HepG2 (cell line): ENCODE data around the gene INPP5E. TPM values are rescaled to one million over a fixed set of nuclear protein-coding genes. Genes with fewer than 3 reads are reported as not detected.
A peak's percentile ranks its signal among the peaks of the same experiment; 100 is the strongest.

Experiments used
- AGO1 ChIP-seq: fragments of 200-400 bp; formaldehyde crosslinking; IDR thresholded peaks from 2 replicates; pipeline ENCODE4 v1.6.1; 2017; ENCODE audit warnings: mild to moderate bottlenecking, low read depth, low read length, moderate library complexity; ENCODE audit not compliant: poor library complexity, severe bottlenecking
- EHMT2 ChIP-seq: fragments of 200-600 bp; sonication (generic); IDR thresholded peaks from 2 replicates; pipeline ENCODE4 v1.7.0; 2017; ENCODE audit warnings: antibody characterized with exemption, low read depth, low read length, borderline replicate concordance
- FOXA3 ChIP-seq: IDR thresholded peaks from 2 replicates; pipeline ENCODE4 v1.6.1; 2016; ENCODE audit warnings: missing genetic modification reagents, missing compliant biosample characterization
- MXI1 ChIP-seq: IDR thresholded peaks from 3 replicates; pipeline ENCODE4 v1.6.1; 2012; ENCODE audit warnings: low read depth, low read length, inconsistent platforms, borderline replicate concordance
- PHF21A ChIP-seq: sonication (generic); formaldehyde crosslinking; IDR thresholded peaks from 2 replicates; pipeline ENCODE4 v1.5.0; 2020; ENCODE audit warnings: mild to moderate bottlenecking, missing genetic modification reagents
- POLR2A ChIP-seq, 2 experiments: IDR thresholded peaks; 2 replicates each; pipeline ENCODE4 v1.6.1; 2011; ENCODE audit warnings: low read depth in 2 of 2, low read length in 2 of 2, mild to moderate bottlenecking in 1 of 2, moderate library complexity in 1 of 2; ENCODE audit not compliant: insufficient read depth in 1 of 2
- RNF2 ChIP-seq: fragments of 450-650 bp; conservative IDR thresholded peaks from 2 replicates; pipeline ENCODE4 v1.6.1; 2016; ENCODE audit warnings: low read depth
- XBP1 ChIP-seq: sonication (generic); formaldehyde crosslinking; IDR thresholded peaks from 2 replicates; pipeline ENCODE4 v1.5.0; 2020; ENCODE audit warnings: missing genetic modification reagents
- YEATS4 ChIP-seq: sonication (generic); formaldehyde crosslinking; IDR thresholded peaks from 2 replicates; pipeline ENCODE4 v1.4.0; 2020; ENCODE audit warnings: missing genetic modification reagents, borderline replicate concordance
- ZBTB7B ChIP-seq: sonication (generic); formaldehyde crosslinking; IDR thresholded peaks from 2 replicates; pipeline ENCODE4 v1.4.0; 2020; ENCODE audit warnings: missing genetic modification reagents
- ZFP37 ChIP-seq: sonication (generic); formaldehyde crosslinking; IDR thresholded peaks from 2 replicates; pipeline ENCODE4 v1.4.0; 2020; ENCODE audit warnings: missing genetic modification reagents, borderline replicate concordance
- ZNF205 ChIP-seq: IDR thresholded peaks from 2 replicates; pipeline ENCODE4 v1.6.1; 2018; ENCODE audit warnings: missing biosample characterization, missing genetic modification reagents
- ZNF3 ChIP-seq: IDR thresholded peaks from 2 replicates; pipeline ENCODE4 v1.7.0; 2017; ENCODE audit warnings: inconsistent platforms
- ZNF589 ChIP-seq: sonication (generic); formaldehyde crosslinking; conservative IDR thresholded peaks from 2 replicates; pipeline ENCODE4 v1.8.0; 2022; ENCODE audit warnings: mild to moderate bottlenecking, moderate library complexity, missing genetic modification reagents
- ZNF83 ChIP-seq: sonication (generic); formaldehyde crosslinking; IDR thresholded peaks from 2 replicates; pipeline ENCODE4 v1.4.0; 2020; ENCODE audit warnings: missing genetic modification reagents, mild to moderate bottlenecking, borderline replicate concordance
- ZSCAN21 ChIP-seq: sonication (generic); formaldehyde crosslinking; IDR thresholded peaks from 2 replicates; pipeline ENCODE4 v1.8.0; 2022; ENCODE audit warnings: mild to moderate bottlenecking, missing genetic modification reagents, moderate library complexity, borderline replicate concordance
- polyA plus RNA-seq, 8 experiments: library from polyadenylated mRNA; depleted of rRNA in 3 of 8; stranded (reverse) in 7 of 8; unstranded in 1 of 8; fragments of >200 nt; fragmentation: Illumina TruSeq in 4 of 8; extraction: Trizol in 4 of 8; gene quantifications; 2 replicates each; pipeline versions ENCODE4 v1.2.1 to v1.2.3, GENCODE V29; 2011 to 2016; ENCODE audit warnings: low read depth in 4 of 8, missing spikeins in 1 of 8, mixed read lengths in 1 of 8; ENCODE audit not compliant: insufficient read depth in 1 of 8
- total RNA-seq, 5 experiments: library from RNA; depleted of rRNA; stranded (reverse); fragments of >200 nt; fragmentation: Illumina TruSeq; extraction: Trizol; gene quantifications; 2 replicates each; pipeline ENCODE4 v1.2.3, GENCODE V29; 2016; ENCODE audit warnings: low read depth in 1 of 5
- TF ChIP-seq, protein P1 (sequence below): sonication (generic); formaldehyde crosslinking; IDR thresholded peaks from 2 replicates; pipeline ENCODE4 v1.4.0; 2020; ENCODE audit warnings: low read depth, missing genetic modification reagents
- TF ChIP-seq, protein P2 (sequence below): sonication (generic); formaldehyde crosslinking; IDR thresholded peaks from 2 replicates; pipeline ENCODE4 v1.4.0; 2020; ENCODE audit warnings: missing genetic modification reagents
- TF ChIP-seq, protein P3 (sequence below): fragments of 450-650 bp; IDR thresholded peaks from 2 replicates; pipeline ENCODE4 v1.6.1; 2017
- TF ChIP-seq, protein P4 (sequence below): sonication (generic); formaldehyde crosslinking; IDR thresholded peaks from 2 replicates; pipeline ENCODE4 v1.4.0; 2020; ENCODE audit warnings: missing genetic modification reagents
- TF ChIP-seq, protein P5 (sequence below): sonication (generic); formaldehyde crosslinking; IDR thresholded peaks from 2 replicates; pipeline ENCODE4 v1.4.0; 2020; ENCODE audit warnings: missing genetic modification reagents

Gene INPP5E
- total and polyA plus RNA-seq, 2 of the 13 experiments (the other 11 are each of a cell fraction or from before 2014, with no cell fraction given): 5.5 TPM

DNA sequence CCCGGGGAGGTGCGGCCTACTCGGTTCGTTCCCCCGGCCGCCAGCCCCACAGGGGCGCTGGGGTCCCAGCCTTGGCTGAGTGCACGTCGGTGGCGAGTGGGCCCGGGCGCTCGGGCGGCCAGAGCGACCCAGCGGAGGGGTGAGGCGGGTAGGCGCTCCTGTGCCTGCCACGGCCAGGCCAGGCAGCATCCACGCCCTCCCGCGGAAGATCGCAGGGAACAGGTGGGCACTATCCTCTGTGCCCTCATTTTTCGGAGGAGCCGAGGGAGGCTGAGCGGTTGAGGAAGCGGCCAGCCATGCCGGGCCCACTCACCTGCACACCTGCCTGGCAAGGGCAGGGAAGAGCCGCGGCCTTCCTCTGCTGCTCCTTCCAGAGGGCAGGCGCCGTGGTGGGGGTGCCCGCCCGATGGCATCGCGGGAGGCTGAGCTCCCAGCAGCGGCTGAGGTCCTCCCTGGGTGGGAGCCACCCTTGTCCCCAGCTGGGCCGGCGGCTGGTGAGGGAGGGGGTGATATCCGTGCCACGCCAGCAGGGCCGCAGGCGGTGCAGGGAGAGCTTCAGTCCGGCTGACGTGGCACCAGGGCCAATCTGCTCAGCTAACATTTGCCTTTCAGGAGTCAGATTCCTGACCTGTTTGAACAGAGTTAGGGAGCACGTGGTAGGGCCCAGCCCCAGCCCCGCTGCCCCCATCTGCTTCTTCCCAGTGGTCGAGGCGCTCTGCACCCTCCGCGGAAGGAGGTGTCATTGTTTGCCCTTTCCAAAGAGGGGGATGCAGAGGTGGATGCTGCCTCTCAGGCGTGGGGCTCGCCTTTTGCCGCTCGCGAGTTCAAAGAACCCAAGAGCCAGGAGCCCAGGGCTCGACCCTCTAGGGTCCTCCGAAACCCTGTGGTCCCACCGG lies 44.8 kb upstream of the INPP5E start (continued):
- TF ChIP-seq, protein P1, sequence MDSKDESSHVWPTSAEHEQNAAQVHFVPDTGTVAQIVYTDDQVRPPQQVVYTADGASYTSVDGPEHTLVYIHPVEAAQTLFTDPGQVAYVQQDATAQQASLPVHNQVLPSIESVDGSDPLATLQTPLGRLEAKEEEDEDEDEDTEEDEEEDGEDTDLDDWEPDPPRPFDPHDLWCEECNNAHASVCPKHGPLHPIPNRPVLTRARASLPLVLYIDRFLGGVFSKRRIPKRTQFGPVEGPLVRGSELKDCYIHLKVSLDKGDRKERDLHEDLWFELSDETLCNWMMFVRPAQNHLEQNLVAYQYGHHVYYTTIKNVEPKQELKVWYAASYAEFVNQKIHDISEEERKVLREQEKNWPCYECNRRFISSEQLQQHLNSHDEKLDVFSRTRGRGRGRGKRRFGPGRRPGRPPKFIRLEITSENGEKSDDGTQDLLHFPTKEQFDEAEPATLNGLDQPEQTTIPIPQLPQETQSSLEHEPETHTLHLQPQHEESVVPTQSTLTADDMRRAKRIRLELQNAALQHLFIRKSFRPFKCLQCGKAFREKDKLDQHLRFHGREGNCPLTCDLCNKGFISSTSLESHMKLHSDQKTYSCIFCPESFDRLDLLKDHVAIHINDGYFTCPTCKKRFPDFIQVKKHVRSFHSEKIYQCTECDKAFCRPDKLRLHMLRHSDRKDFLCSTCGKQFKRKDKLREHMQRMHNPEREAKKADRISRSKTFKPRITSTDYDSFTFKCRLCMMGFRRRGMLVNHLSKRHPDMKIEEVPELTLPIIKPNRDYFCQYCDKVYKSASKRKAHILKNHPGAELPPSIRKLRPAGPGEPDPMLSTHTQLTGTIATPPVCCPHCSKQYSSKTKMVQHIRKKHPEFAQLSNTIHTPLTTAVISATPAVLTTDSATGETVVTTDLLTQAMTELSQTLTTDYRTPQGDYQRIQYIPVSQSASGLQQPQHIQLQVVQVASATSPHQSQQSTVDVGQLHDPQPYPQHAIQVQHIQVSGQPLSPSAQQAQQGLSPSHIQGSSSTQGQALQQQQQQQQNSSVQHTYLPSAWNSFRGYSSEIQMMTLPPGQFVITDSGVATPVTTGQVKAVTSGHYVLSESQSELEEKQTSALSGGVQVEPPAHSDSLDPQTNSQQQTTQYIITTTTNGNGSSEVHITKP (CRISPR knock-in tag): peak; percentile 59; the same call in 1 of the 2 replicates
- TF ChIP-seq FOXA3 (CRISPR knock-in tag) (no peak), EHMT2 (no peak), POLR2A (IDR thresholded peaks at IDR 0.05; ENCODE audit: insufficient read depth in 1 of 2, low read depth in 2 of 2, low read length in 2 of 2) (peak in 1 of 2 experiments; percentile 76; a peak in 2 of 4 replicates), ZNF589 (CRISPR knock-in tag) (peak; percentile 50; the same call in 1 of the 2 replicates), MXI1 (peak; percentile 44; the same call in 1 of the 3 replicates), PHF21A (CRISPR knock-in tag) (no peak), ZNF205 (CRISPR knock-in tag) (no peak), AGO1 (peak; percentile 40), ZFP37 (CRISPR knock-in tag) (no peak), ZBTB7B (peak; percentile 61; the same call in 1 of the 2 replicates), ZSCAN21 (CRISPR knock-in tag) (peak; percentile 29; the same call in 1 of the 2 replicates), ZNF3 (CRISPR knock-in tag) (no peak), ZNF83 (CRISPR knock-in tag) (no peak), YEATS4 (CRISPR knock-in tag) (peak; percentile 59; the same call in 1 of the 2 replicates), RNF2 (0 out of 2 replicates have a peak, but pooled peaks have one; percentile 45), XBP1 (CRISPR knock-in tag) (peak; percentile 92)
- TF ChIP-seq, protein P2, sequence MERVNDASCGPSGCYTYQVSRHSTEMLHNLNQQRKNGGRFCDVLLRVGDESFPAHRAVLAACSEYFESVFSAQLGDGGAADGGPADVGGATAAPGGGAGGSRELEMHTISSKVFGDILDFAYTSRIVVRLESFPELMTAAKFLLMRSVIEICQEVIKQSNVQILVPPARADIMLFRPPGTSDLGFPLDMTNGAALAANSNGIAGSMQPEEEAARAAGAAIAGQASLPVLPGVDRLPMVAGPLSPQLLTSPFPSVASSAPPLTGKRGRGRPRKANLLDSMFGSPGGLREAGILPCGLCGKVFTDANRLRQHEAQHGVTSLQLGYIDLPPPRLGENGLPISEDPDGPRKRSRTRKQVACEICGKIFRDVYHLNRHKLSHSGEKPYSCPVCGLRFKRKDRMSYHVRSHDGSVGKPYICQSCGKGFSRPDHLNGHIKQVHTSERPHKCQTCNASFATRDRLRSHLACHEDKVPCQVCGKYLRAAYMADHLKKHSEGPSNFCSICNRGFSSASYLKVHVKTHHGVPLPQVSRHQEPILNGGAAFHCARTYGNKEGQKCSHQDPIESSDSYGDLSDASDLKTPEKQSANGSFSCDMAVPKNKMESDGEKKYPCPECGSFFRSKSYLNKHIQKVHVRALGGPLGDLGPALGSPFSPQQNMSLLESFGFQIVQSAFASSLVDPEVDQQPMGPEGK (CRISPR knock-in tag): 0 out of 2 replicates have a peak, but pooled peaks have one; percentile 50
- TF ChIP-seq, protein P3, sequence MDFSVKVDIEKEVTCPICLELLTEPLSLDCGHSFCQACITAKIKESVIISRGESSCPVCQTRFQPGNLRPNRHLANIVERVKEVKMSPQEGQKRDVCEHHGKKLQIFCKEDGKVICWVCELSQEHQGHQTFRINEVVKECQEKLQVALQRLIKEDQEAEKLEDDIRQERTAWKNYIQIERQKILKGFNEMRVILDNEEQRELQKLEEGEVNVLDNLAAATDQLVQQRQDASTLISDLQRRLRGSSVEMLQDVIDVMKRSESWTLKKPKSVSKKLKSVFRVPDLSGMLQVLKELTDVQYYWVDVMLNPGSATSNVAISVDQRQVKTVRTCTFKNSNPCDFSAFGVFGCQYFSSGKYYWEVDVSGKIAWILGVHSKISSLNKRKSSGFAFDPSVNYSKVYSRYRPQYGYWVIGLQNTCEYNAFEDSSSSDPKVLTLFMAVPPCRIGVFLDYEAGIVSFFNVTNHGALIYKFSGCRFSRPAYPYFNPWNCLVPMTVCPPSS: no peak
- TF ChIP-seq, protein P4, sequence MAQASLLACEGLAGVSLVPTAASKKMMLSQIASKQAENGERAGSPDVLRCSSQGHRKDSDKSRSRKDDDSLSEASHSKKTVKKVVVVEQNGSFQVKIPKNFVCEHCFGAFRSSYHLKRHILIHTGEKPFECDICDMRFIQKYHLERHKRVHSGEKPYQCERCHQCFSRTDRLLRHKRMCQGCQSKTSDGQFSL (CRISPR knock-in tag): no peak
- TF ChIP-seq, protein P5, sequence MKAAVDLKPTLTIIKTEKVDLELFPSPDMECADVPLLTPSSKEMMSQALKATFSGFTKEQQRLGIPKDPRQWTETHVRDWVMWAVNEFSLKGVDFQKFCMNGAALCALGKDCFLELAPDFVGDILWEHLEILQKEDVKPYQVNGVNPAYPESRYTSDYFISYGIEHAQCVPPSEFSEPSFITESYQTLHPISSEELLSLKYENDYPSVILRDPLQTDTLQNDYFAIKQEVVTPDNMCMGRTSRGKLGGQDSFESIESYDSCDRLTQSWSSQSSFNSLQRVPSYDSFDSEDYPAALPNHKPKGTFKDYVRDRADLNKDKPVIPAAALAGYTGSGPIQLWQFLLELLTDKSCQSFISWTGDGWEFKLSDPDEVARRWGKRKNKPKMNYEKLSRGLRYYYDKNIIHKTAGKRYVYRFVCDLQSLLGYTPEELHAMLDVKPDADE (CRISPR knock-in tag): no peak
